HepG2 (cell line): ENCODE data around the gene PDE4D. TPM values are rescaled to one million over a fixed set of nuclear protein-coding genes. Genes with fewer than 3 reads are reported as not detected.

Source experiments
- ATAC-seq: fragments of 200-7000 bp; cut with Tn5 transposase; 3 replicates; pipeline ENCODE4 v1.9.1; 2020; ENCODE audit warnings: mild to moderate bottlenecking, moderate library complexity
- BruUV-seq: library from RNA; stranded (reverse); fragments of 400-500 nt; replicated peaks from 2 replicates; lab custom pipeline; 2021; lab: Mats Ljungman, UMichigan
- CTCF ChIA-PET: fragments of 300-600 bp; formaldehyde crosslinking; extraction: SDS; loops from one replicate; lab custom pipeline; 2021; ENCODE audit warnings: low total read pairs, inconsistent platforms, low intra/inter-chr PET ratio; lab: Yijun Ruan, JAX
- POLR2A ChIA-PET: fragments of 350-600 bp; sonication (Branson Sonifier 250); formaldehyde crosslinking; loops from one replicate; lab custom pipeline; 2020; ENCODE audit warnings: antibody characterized with exemption, inconsistent platforms; lab: Yijun Ruan, JAX
- DNase-seq: peaks from one replicate; pipeline ENCODE4 v3.0.0-alpha.2; 2015; ENCODE audit warnings: low spot score
- FAIRE-seq: peaks from 3 replicates; lab custom pipeline; 2011; peaks lifted over from hg19 to GRCh38; lab: Jason Lieb, UNC
- H2AFZ ChIP-seq: one replicate; pipeline ENCODE4 v1.6.1; 2011; ENCODE audit warnings: low read length, inconsistent platforms
- H3K27ac ChIP-seq: fragments of 300-600 bp; 3 replicates; pipeline ENCODE4 v1.8.0; 2011; ENCODE audit warnings: mixed run types, mild to moderate bottlenecking, mixed read lengths, low read length, inconsistent platforms; ENCODE audit not compliant: insufficient read depth; ENCODE audit errors: extremely low read length
- H3K27me3 ChIP-seq, 2 experiments: fragments of 200-600 bp in 1 of 2; 2 replicates in 1 of 2; 3 replicates in 1 of 2; pipeline versions ENCODE4 v1.6.0 to v1.8.0; 2011; ENCODE audit warnings: low read length in 2 of 2, mild to moderate bottlenecking in 2 of 2, moderate library complexity in 2 of 2, inconsistent platforms in 1 of 2; ENCODE audit not compliant: insufficient read depth in 2 of 2, control insufficient read depth in 1 of 2
- H3K36me3 ChIP-seq, 2 experiments: fragments of 200-600 bp in 1 of 2; replicated peaks in 1 of 2; 2 replicates in 1 of 2; 3 replicates in 1 of 2; pipeline versions ENCODE4 v1.5.1 to v1.8.0; 2011; ENCODE audit warnings: low read length in 2 of 2, inconsistent platforms in 1 of 2; ENCODE audit not compliant: insufficient read depth in 2 of 2, control insufficient read depth in 1 of 2
- H3K4me1 ChIP-seq: 2 replicates; pipeline ENCODE4 v1.5.1; 2012; ENCODE audit warnings: low read length, inconsistent platforms; ENCODE audit not compliant: insufficient read depth
- H3K4me2 ChIP-seq: 2 replicates; pipeline ENCODE4 v1.6.0; 2011; ENCODE audit warnings: low read depth, low read length, inconsistent platforms
- H3K4me3 ChIP-seq, 3 experiments: fragments of 200-600 bp in 1 of 3; sonication (generic), shearing (Covaris generic) in 1 of 3; replicated peaks in 1 of 3; 2 replicates each; pipeline ENCODE4 v1.5.1; 2011 to 2016; ENCODE audit warnings: low read length in 3 of 3, inconsistent platforms in 2 of 3, low read depth in 2 of 3, mild to moderate bottlenecking in 2 of 3, control low read depth in 1 of 3, mixed read lengths in 1 of 3; ENCODE audit not compliant: insufficient read depth in 1 of 3
- H3K79me2 ChIP-seq: one replicate; pipeline ENCODE4 v1.6.1; 2011; ENCODE audit warnings: low read length, inconsistent platforms; ENCODE audit not compliant: insufficient read depth
- H3K9ac ChIP-seq: 2 replicates; pipeline ENCODE4 v1.6.0; 2011; ENCODE audit warnings: mild to moderate bottlenecking, low read depth, low read length, inconsistent platforms; ENCODE audit not compliant: insufficient read depth
- H3K9me3 ChIP-seq: 2 replicates; pipeline ENCODE4 v1.5.1; 2012; ENCODE audit warnings: mild to moderate bottlenecking, low read length
- H4K20me1 ChIP-seq: 2 replicates; pipeline ENCODE4 v1.6.0; 2011; ENCODE audit warnings: inconsistent platforms, mild to moderate bottlenecking, low read length, moderate library complexity; ENCODE audit not compliant: insufficient read depth
- ATF2 ChIP-seq: sonication (generic); formaldehyde crosslinking; IDR thresholded peaks from 2 replicates; pipeline ENCODE4 v1.4.0; 2020; ENCODE audit warnings: missing genetic modification reagents
- BRCA1 ChIP-seq: sonication (generic); formaldehyde crosslinking; IDR thresholded peaks from 2 replicates; pipeline ENCODE4 v1.4.0; 2020; ENCODE audit warnings: missing genetic modification reagents
- JUNB ChIP-seq: sonication (generic); formaldehyde crosslinking; IDR thresholded peaks from 2 replicates; pipeline ENCODE4 v1.8.0; 2022; ENCODE audit warnings: missing genetic modification reagents, mild to moderate bottlenecking, borderline replicate concordance
- KDM5A ChIP-seq: fragments of 200-600 bp; sonication (generic); IDR thresholded peaks from 2 replicates; pipeline ENCODE4 v1.7.0; 2018; ENCODE audit warnings: antibody characterized with exemption, mild to moderate bottlenecking, low read length, borderline replicate concordance
- MXD3 ChIP-seq: IDR thresholded peaks from 2 replicates; pipeline ENCODE4 v1.6.1; 2016; ENCODE audit warnings: mild to moderate bottlenecking, missing biosample characterization, missing genetic modification reagents
- RFX5 ChIP-seq: IDR thresholded peaks from 2 replicates; pipeline ENCODE4 v1.6.1; 2011; ENCODE audit warnings: low read depth, low read length, improper control_type of control experiment
- SNAPC2 ChIP-seq: sonication (generic); formaldehyde crosslinking; IDR thresholded peaks from 2 replicates; pipeline ENCODE4 v1.8.1; 2022; ENCODE audit warnings: mild to moderate bottlenecking, missing genetic modification reagents
- SRY ChIP-seq: sonication (generic); formaldehyde crosslinking; IDR thresholded peaks from 2 replicates; pipeline ENCODE4 v1.8.0; 2022; ENCODE audit warnings: mild to moderate bottlenecking, missing genetic modification reagents
- TERF1 ChIP-seq: sonication (generic); formaldehyde crosslinking; IDR thresholded peaks from 2 replicates; pipeline ENCODE4 v1.8.0; 2022; ENCODE audit warnings: mild to moderate bottlenecking, missing genetic modification reagents, moderate library complexity
- THRA ChIP-seq: sonication (generic); formaldehyde crosslinking; IDR thresholded peaks from 2 replicates; pipeline ENCODE4 v1.4.0; 2020; ENCODE audit warnings: missing genetic modification reagents, borderline replicate concordance
- ZBTB7A ChIP-seq: sonication (generic); formaldehyde crosslinking; IDR thresholded peaks from 2 replicates; pipeline ENCODE4 v1.8.0; 2022; ENCODE audit warnings: mild to moderate bottlenecking, missing genetic modification reagents
- ZNF124 ChIP-seq: sonication (generic); formaldehyde crosslinking; IDR thresholded peaks from 2 replicates; pipeline ENCODE4 v1.4.0; 2020; ENCODE audit warnings: missing genetic modification reagents
- ZNF138 ChIP-seq: sonication (generic); formaldehyde crosslinking; IDR thresholded peaks from 2 replicates; pipeline ENCODE4 v1.5.0; 2020; ENCODE audit warnings: mild to moderate bottlenecking, low read depth, missing genetic modification reagents
- ZNF235 ChIP-seq: sonication (generic); formaldehyde crosslinking; IDR thresholded peaks from 2 replicates; pipeline ENCODE4 v1.8.1; 2023; ENCODE audit warnings: mild to moderate bottlenecking, missing genetic modification reagents, borderline replicate concordance
- ZNF614 ChIP-seq: IDR thresholded peaks from 2 replicates; pipeline ENCODE4 v1.6.1; 2018; ENCODE audit warnings: missing biosample characterization, missing genetic modification reagents, inconsistent platforms, borderline replicate concordance
- ZNF772 ChIP-seq: sonication (generic); formaldehyde crosslinking; IDR thresholded peaks from 2 replicates; pipeline ENCODE4 v1.5.0; 2020; ENCODE audit warnings: mild to moderate bottlenecking, missing genetic modification reagents
- ZNF776 ChIP-seq: sonication (generic); formaldehyde crosslinking; IDR thresholded peaks from 2 replicates; pipeline ENCODE4 v1.4.0; 2020; ENCODE audit warnings: mild to moderate bottlenecking, missing genetic modification reagents
- ZNF879 ChIP-seq: sonication (generic); formaldehyde crosslinking; IDR thresholded peaks from 2 replicates; pipeline ENCODE4 v1.8.1; 2023; ENCODE audit warnings: missing genetic modification reagents
- WGBS: methylation state at CpG from one replicate; pipeline ENCODE4 v1.1.6; 2017; ENCODE audit warnings: low lambda C conversion rate; 5-methylcytosine and 5-hydroxymethylcytosine counted together
- in situ Hi-C: cut with HindIII; loops from 2 replicates; pipeline ENCODE4 v1.10.0; 2017; ENCODE audit warnings: low pct_unique_long_range_greater_than_20kb; ENCODE audit not compliant: extremely low pct_ligation_motif_present
- intact Hi-C: fragments of 100-400 bp; cut with micrococcal nuclease; formaldehyde crosslinking; loops from one replicate; pipeline ENCODE4 v1.10.0; 2022; ENCODE audit not compliant: unreplicated experiment
- polyA plus RNA-seq, 8 experiments: library from polyadenylated mRNA; depleted of rRNA in 3 of 8; stranded (reverse) in 7 of 8; unstranded in 1 of 8; fragments of >200 nt; fragmentation: Illumina TruSeq in 4 of 8; extraction: Trizol in 4 of 8; gene quantifications; 2 replicates each; pipeline versions ENCODE4 v1.2.1 to v1.2.3, GENCODE V29; 2011 to 2016; ENCODE audit warnings: low read depth in 4 of 8, missing spikeins in 1 of 8, mixed read lengths in 1 of 8; ENCODE audit not compliant: insufficient read depth in 1 of 8
- total RNA-seq, 5 experiments: library from RNA; depleted of rRNA; stranded (reverse); fragments of >200 nt; fragmentation: Illumina TruSeq; extraction: Trizol; gene quantifications; 2 replicates each; pipeline ENCODE4 v1.2.3, GENCODE V29; 2016; ENCODE audit warnings: low read depth in 1 of 5
- TF ChIP-seq, protein P1 (sequence below): sonication (generic); formaldehyde crosslinking; IDR thresholded peaks from 2 replicates; pipeline ENCODE4 v1.8.0; 2023; ENCODE audit warnings: mild to moderate bottlenecking, missing genetic modification reagents

Gene PDE4D
- total and polyA plus RNA-seq, 2 of the 13 experiments (the other 11 are each of a cell fraction or from before 2014, with no cell fraction given) = 7.0 to 12.2 TPM

DNA sequence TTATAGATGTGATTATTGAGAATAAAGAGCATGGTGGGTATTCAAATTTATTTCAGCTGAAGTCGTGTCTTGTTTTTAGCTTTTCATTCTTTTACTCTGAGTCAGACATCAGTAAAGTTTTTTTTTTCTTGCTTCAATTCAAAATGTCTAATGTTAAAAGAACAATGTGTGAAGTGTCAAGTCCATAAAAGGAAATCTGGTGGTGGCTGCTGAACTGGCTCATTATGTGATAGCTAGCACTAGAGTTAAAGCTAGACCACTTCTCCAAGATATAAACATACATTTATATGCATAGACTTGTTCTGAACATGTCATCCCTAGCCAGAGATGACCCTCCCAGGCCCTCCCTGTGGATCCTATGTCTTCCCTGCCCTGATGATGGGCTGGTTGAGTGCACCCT lies 972.4 kb downstream of the PDE4D start:
- Histone ChIP-seq H3K4me2 (no peak overlapping the region), H3K4me1 (no peaks in the 10 kb centered on the region), H3K79me2 (no peaks in the 10 kb centered on the region), H3K27me3 (no peaks in the 10 kb centered on the region)
- BruUV-seq = no TSS peak
- intact Hi-C loops = no loop called here
- in situ Hi-C loops = no loop called here
- FAIRE-seq (no peak), DNase-seq (no peak)
- TF ChIP-seq ZNF614 (CRISPR knock-in tag) = no peak
- TF ChIP-seq, protein P1, sequence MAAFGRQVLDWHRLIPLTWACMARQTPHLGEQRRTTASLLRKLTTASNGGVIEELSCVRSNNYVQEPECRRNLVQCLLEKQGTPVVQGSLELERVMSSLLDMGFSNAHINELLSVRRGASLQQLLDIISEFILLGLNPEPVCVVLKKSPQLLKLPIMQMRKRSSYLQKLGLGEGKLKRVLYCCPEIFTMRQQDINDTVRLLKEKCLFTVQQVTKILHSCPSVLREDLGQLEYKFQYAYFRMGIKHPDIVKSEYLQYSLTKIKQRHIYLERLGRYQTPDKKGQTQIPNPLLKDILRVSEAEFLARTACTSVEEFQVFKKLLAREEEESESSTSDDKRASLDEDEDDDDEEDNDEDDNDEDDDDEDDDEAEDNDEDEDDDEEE (CRISPR knock-in tag) = no peak
- TF ChIP-seq ATF2 = no peak
- TF ChIP-seq SNAPC2 (CRISPR knock-in tag) = no peak
- TF ChIP-seq KDM5A = no peak
- no peak for TF ChIP-seq THRA (CRISPR knock-in tag)
- TF ChIP-seq BRCA1 = no peak
- TF ChIP-seq MXD3 (CRISPR knock-in tag) = no peak
- TF ChIP-seq TERF1 (CRISPR knock-in tag) = no peak
- no peak for TF ChIP-seq RFX5
- TF ChIP-seq ZNF138 = no peak
- TF ChIP-seq ZBTB7A = no peak
- TF ChIP-seq JUNB (CRISPR knock-in tag) = no peak
- TF ChIP-seq ZNF879 = no peak
- TF ChIP-seq SRY = no peak
- TF ChIP-seq ZNF235 (CRISPR knock-in tag) = no peak
- no peak for TF ChIP-seq ZNF124 (CRISPR knock-in tag)
- no peak for TF ChIP-seq ZNF772 (CRISPR knock-in tag)
- no peak for TF ChIP-seq ZNF776 (CRISPR knock-in tag)
- TF ChIP-seq, all 625 proteins: peak for 0
- WGBS = 2% methylated on average over 1 of the region's 1 CpG
- ATAC-seq = no peak
- Histone ChIP-seq H2AFZ (no peak overlapping the region), H4K20me1 (no peaks in the 10 kb centered on the region), H3K9ac (no peak overlapping the region), H3K9me3 (no peaks in the 10 kb centered on the region), H3K27ac (no peak overlapping the region), H3K4me3 (no peak overlapping the region), H3K36me3 (no peaks in the 10 kb centered on the region)
- POLR2A ChIA-PET = no interaction called here
- CTCF ChIA-PET = no interaction called here
